ENCODE results near the gene C20orf204.

GRCh38 chr20:64077094-64077493 is 41.1 kb downstream of the C20orf204 start:
- TF ChIP-seq SUZ12 (IDR thresholded peaks at IDR 0.05; ENCODE audit: extremely low read depth, insufficient read depth, insufficient read length) (no peak), ZNF274 (IDR thresholded peaks at IDR 0.05; ENCODE audit: low read depth, low read length) (no peak), YY1 (IDR thresholded peaks at IDR 0.05; ENCODE audit: insufficient read depth, insufficient read length) (no peak)

Data from NT2/D1 (cell line).